WTC11 (cell line): ENCODE results near the gene TJAP1. TPM values are rescaled to one million over a fixed set of nuclear protein-coding genes. Genes with fewer than 3 reads are reported as not detected.

Source experiments
- ATAC-seq: fragments of 200-7000 bp; cut with Tn5 transposase; 2 replicates; pipeline ENCODE4 v1.10.0; 2021; ENCODE audit warnings: mild to moderate bottlenecking, moderate library complexity
- CTCF ChIA-PET: fragments of 300-600 bp; sonication (Branson Sonifier 250); formaldehyde crosslinking; loops from one replicate; lab custom pipeline; 2021; ENCODE audit warnings: antibody characterized with exemption; lab: Charles Lee
- POLR2A ChIA-PET: fragments of 350-600 bp; sonication (Branson Sonifier 250); formaldehyde crosslinking; loops from one replicate; lab custom pipeline; 2021; ENCODE audit warnings: antibody characterized with exemption; lab: Charles Lee
- DNase-seq: peaks from one replicate; pipeline ENCODE4 v3.0.0; 2021; ENCODE audit warnings: low spot score
- H3K27ac Mint-ChIP-seq: 2 replicates; pipeline ENCODE4 v1.8.0; 2021; ENCODE audit warnings: mixed read lengths
- H3K27me3 Mint-ChIP-seq: 2 replicates; pipeline ENCODE4 v1.8.0; 2021; ENCODE audit warnings: low read depth, mild to moderate bottlenecking, moderate library complexity, mixed read lengths
- H3K36me3 Mint-ChIP-seq: 2 replicates; pipeline ENCODE4 v1.8.0; 2021; ENCODE audit warnings: mixed read lengths
- H3K4me1 Mint-ChIP-seq: 2 replicates; pipeline ENCODE4 v1.8.0; 2022; ENCODE audit warnings: mixed read lengths
- H3K4me3 Mint-ChIP-seq: 2 replicates; pipeline ENCODE4 v1.8.0; 2021; ENCODE audit warnings: mild to moderate bottlenecking, moderate library complexity, mixed read lengths
- H3K9me3 Mint-ChIP-seq: 2 replicates; pipeline ENCODE4 v1.8.0; 2021; ENCODE audit warnings: mixed read lengths
- FOXK1 ChIP-seq: sonication (generic); formaldehyde crosslinking; IDR thresholded peaks from 2 replicates; pipeline ENCODE4 v1.8.0; 2022; ENCODE audit warnings: mild to moderate bottlenecking, moderate library complexity, missing genetic modification reagents
- GABPB1 ChIP-seq: sonication (generic); formaldehyde crosslinking; IDR thresholded peaks from 2 replicates; pipeline ENCODE4 v1.8.1; 2023; ENCODE audit warnings: mild to moderate bottlenecking, missing genetic modification reagents
- GRHL2 ChIP-seq: fragments of 250-450 bp; sonication (Bioruptor Pico); IDR thresholded peaks from 2 replicates; pipeline ENCODE4 v1.8.0; 2022; ENCODE audit warnings: mild to moderate bottlenecking, moderate library complexity; ENCODE audit not compliant: insufficient replicate concordance, severe bottlenecking
- KAT7 ChIP-seq: sonication (generic); formaldehyde crosslinking; IDR thresholded peaks from 2 replicates; pipeline ENCODE4 v1.8.1; 2023; ENCODE audit warnings: missing genetic modification reagents, mild to moderate bottlenecking, borderline replicate concordance
- NFATC4 ChIP-seq: fragments of 250-450 bp; sonication (Bioruptor Pico); IDR thresholded peaks from 2 replicates; pipeline ENCODE4 v1.9.0; 2021; ENCODE audit warnings: mild to moderate bottlenecking
- NFE2L1 ChIP-seq: sonication (generic); formaldehyde crosslinking; IDR thresholded peaks from 2 replicates; pipeline ENCODE4 v1.8.1; 2023; ENCODE audit warnings: missing genetic modification reagents
- OVOL2 ChIP-seq: fragments of 250-450 bp; sonication (Bioruptor Pico); IDR thresholded peaks from 2 replicates; pipeline ENCODE4 v1.9.0; 2021; ENCODE audit warnings: mild to moderate bottlenecking, borderline replicate concordance
- ZNF263 ChIP-seq: sonication (generic); formaldehyde crosslinking; IDR thresholded peaks from 2 replicates; pipeline ENCODE4 v1.8.1; 2022; ENCODE audit warnings: low read depth, mild to moderate bottlenecking, moderate library complexity, missing genetic modification reagents
- ZNF396 ChIP-seq: fragments of 250-450 bp; sonication (Bioruptor Pico); IDR thresholded peaks from 2 replicates; pipeline ENCODE4 v1.8.0; 2021; ENCODE audit warnings: mild to moderate bottlenecking, moderate library complexity, borderline replicate concordance
- ZNF423 ChIP-seq: fragments of 250-450 bp; sonication (Bioruptor Pico); IDR thresholded peaks from 2 replicates; pipeline ENCODE4 v2.1.2; 2022; ENCODE audit warnings: mild to moderate bottlenecking, moderate library complexity
- total RNA-seq: library from RNA; stranded (reverse); gene quantifications from 3 replicates; pipeline ENCODE4 v1.2.3, GENCODE V29; 2021
- TF ChIP-seq, protein P1 (sequence below): sonication (generic); formaldehyde crosslinking; IDR thresholded peaks from 2 replicates; pipeline ENCODE4 v1.8.1; 2023; ENCODE audit warnings: mild to moderate bottlenecking, missing genetic modification reagents
- TF ChIP-seq, protein P2 (sequence below): sonication (generic); formaldehyde crosslinking; conservative IDR thresholded peaks from 2 replicates; pipeline ENCODE4 v1.8.1; 2023; ENCODE audit warnings: mild to moderate bottlenecking, low read depth, missing genetic modification reagents, moderate library complexity
- TF ChIP-seq, protein P3 (sequence below): sonication (generic); formaldehyde crosslinking; IDR thresholded peaks from 2 replicates; pipeline ENCODE4 v1.8.1; 2022; ENCODE audit warnings: missing genetic modification reagents, borderline replicate concordance
- TF ChIP-seq, protein P4 (sequence below): sonication (generic); formaldehyde crosslinking; IDR thresholded peaks from 2 replicates; pipeline ENCODE4 v1.8.0; 2022; ENCODE audit warnings: missing genetic modification reagents
- TF ChIP-seq, protein P5 (sequence below): fragments of 250-450 bp; sonication (Bioruptor Pico); conservative IDR thresholded peaks from 2 replicates; pipeline ENCODE4 v1.9.0; 2021; ENCODE audit warnings: mild to moderate bottlenecking
- TF ChIP-seq, protein P6 (sequence below): sonication (generic); formaldehyde crosslinking; IDR thresholded peaks from 2 replicates; pipeline ENCODE4 v1.8.0; 2022; ENCODE audit warnings: mild to moderate bottlenecking, missing genetic modification reagents
- TF ChIP-seq, protein P7 (sequence below): fragments of 250-450 bp; sonication (Bioruptor Pico); IDR thresholded peaks from 2 replicates; pipeline ENCODE4 v2.1.2; 2022; ENCODE audit warnings: mild to moderate bottlenecking, moderate library complexity

The TJAP1 gene
- total RNA-seq, 1 experiment from 2014 or later, result 40.4 TPM

DNA sequence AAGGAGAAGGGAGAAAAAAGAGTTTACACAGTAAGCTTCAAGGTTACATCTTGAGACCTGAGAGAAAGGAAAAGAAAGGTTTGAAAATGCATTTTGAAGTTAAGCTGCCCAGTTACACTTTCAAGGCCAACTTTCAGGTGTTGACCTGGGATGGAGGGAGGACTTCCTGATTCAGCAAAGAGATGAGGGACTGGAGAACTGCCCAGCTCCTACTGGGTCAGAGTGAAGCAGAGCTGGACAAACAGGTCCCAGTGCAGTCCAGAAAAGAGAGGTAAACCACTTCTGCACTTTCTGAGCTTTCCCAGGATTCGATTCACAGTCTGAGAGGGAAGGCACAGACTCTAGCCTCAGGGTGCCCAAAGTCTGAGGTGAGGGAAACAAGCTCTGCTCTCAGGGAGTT lies 6.0 kb upstream of the TJAP1 start (continued):
- TF ChIP-seq, protein P1, sequence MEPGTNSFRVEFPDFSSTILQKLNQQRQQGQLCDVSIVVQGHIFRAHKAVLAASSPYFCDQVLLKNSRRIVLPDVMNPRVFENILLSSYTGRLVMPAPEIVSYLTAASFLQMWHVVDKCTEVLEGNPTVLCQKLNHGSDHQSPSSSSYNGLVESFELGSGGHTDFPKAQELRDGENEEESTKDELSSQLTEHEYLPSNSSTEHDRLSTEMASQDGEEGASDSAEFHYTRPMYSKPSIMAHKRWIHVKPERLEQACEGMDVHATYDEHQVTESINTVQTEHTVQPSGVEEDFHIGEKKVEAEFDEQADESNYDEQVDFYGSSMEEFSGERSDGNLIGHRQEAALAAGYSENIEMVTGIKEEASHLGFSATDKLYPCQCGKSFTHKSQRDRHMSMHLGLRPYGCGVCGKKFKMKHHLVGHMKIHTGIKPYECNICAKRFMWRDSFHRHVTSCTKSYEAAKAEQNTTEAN, result no peak
- TF ChIP-seq NFATC4 (CRISPR knock-in tag) (no peak), KAT7 (CRISPR knock-in tag) (no peak)
- TF ChIP-seq, protein P2, sequence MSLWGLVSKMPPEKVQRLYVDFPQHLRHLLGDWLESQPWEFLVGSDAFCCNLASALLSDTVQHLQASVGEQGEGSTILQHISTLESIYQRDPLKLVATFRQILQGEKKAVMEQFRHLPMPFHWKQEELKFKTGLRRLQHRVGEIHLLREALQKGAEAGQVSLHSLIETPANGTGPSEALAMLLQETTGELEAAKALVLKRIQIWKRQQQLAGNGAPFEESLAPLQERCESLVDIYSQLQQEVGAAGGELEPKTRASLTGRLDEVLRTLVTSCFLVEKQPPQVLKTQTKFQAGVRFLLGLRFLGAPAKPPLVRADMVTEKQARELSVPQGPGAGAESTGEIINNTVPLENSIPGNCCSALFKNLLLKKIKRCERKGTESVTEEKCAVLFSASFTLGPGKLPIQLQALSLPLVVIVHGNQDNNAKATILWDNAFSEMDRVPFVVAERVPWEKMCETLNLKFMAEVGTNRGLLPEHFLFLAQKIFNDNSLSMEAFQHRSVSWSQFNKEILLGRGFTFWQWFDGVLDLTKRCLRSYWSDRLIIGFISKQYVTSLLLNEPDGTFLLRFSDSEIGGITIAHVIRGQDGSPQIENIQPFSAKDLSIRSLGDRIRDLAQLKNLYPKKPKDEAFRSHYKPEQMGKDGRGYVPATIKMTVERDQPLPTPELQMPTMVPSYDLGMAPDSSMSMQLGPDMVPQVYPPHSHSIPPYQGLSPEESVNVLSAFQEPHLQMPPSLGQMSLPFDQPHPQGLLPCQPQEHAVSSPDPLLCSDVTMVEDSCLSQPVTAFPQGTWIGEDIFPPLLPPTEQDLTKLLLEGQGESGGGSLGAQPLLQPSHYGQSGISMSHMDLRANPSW (CRISPR knock-in tag), result no peak

DNA sequence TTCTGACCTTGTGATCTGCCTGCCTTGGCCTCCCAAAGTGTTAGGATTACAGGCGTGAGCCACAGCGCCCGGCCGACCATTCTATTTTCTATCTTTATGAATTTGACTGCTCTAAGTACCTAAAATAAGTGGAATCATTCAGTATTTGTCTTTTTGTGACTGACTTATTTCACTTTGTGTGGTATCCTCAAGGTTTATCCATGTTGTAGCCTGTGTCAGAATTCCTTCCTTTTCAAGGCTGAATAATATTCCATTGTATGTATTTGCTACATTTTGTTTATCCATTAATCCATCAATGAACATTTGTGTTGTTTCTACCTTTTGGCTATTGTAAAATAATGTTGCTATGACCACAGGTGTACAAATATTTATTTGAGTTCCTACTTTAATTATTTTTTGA lies 4.9 kb upstream of the TJAP1 start:
- no peaks in the 10 kb centered on the region for H3K36me3 Mint-ChIP-seq
- DNase-seq (no peak), ATAC-seq (no peak)
- H3K9me3 Mint-ChIP-seq, result no peaks in the 10 kb centered on the region
- peaks cover 18% of the 10 kb centered on the region for H3K4me1 Mint-ChIP-seq
- ChIA-PET POLR2A (no interaction called here), CTCF (no interaction called here)
- TF ChIP-seq FOXK1 (CRISPR knock-in tag) (no peak), ZNF263 (CRISPR knock-in tag) (no peak)
- TF ChIP-seq, protein P3, sequence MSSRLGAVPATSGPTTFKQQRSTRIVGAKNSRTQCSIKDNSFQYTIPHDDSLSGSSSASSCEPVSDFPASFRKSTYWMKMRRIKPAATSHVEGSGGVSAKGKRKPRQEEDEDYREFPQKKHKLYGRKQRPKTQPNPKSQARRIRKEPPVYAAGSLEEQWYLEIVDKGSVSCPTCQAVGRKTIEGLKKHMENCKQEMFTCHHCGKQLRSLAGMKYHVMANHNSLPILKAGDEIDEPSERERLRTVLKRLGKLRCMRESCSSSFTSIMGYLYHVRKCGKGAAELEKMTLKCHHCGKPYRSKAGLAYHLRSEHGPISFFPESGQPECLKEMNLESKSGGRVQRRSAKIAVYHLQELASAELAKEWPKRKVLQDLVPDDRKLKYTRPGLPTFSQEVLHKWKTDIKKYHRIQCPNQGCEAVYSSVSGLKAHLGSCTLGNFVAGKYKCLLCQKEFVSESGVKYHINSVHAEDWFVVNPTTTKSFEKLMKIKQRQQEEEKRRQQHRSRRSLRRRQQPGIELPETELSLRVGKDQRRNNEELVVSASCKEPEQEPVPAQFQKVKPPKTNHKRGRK (CRISPR knock-in tag), result no peak
- TF ChIP-seq, all 79 proteins: peak for 0
- Mint-ChIP-seq H3K27me3 (no peaks in the 10 kb centered on the region; the same call in 1 of the 2 replicates), H3K27ac (no peak overlapping the region), H3K4me3 (no peak overlapping the region)

DNA sequence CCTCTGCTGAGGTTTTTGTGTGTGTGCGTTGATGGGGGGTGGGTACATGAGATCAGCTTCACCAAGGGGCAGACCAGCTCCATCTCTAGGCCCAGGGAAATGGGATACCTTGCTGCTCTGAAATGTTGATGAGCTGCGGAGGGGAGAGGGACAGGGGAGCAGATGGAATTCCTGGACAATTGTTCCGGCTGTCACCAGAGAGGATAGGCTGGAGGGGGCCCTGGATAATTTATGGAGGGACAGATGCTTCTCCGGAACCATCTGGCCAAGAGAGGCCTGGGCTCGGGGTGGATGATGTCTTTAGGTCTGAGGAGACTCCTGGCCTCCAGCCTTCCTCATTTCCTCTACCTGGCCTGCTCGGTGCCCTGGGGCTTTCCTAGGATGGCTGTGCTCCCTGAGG lies 1.9 kb upstream of the TJAP1 start:
- Mint-ChIP-seq H3K27me3 (no peaks in the 10 kb centered on the region; the same call in 1 of the 2 replicates), H3K36me3 (no peaks in the 10 kb centered on the region), H3K4me1 (peaks cover 29% of the 10 kb centered on the region), H3K27ac (no peak overlapping the region), H3K4me3 (no peak overlapping the region), H3K9me3 (no peaks in the 10 kb centered on the region)
- ChIA-PET CTCF (interaction anchor here (0.6 to 1.3 kb wide), 2 partner anchors 18 to 21 kb away, joined by 4 read pairs; no protein-coding TSS in a partner anchor), POLR2A (no interaction called here)
- ATAC-seq (no peak), DNase-seq (no peak)
- TF ChIP-seq ZNF423 (CRISPR knock-in tag), result no peak
- no peak for TF ChIP-seq NFE2L1 (CRISPR knock-in tag)
- no peak for TF ChIP-seq ZNF396 (CRISPR knock-in tag)
- TF ChIP-seq, protein P4, sequence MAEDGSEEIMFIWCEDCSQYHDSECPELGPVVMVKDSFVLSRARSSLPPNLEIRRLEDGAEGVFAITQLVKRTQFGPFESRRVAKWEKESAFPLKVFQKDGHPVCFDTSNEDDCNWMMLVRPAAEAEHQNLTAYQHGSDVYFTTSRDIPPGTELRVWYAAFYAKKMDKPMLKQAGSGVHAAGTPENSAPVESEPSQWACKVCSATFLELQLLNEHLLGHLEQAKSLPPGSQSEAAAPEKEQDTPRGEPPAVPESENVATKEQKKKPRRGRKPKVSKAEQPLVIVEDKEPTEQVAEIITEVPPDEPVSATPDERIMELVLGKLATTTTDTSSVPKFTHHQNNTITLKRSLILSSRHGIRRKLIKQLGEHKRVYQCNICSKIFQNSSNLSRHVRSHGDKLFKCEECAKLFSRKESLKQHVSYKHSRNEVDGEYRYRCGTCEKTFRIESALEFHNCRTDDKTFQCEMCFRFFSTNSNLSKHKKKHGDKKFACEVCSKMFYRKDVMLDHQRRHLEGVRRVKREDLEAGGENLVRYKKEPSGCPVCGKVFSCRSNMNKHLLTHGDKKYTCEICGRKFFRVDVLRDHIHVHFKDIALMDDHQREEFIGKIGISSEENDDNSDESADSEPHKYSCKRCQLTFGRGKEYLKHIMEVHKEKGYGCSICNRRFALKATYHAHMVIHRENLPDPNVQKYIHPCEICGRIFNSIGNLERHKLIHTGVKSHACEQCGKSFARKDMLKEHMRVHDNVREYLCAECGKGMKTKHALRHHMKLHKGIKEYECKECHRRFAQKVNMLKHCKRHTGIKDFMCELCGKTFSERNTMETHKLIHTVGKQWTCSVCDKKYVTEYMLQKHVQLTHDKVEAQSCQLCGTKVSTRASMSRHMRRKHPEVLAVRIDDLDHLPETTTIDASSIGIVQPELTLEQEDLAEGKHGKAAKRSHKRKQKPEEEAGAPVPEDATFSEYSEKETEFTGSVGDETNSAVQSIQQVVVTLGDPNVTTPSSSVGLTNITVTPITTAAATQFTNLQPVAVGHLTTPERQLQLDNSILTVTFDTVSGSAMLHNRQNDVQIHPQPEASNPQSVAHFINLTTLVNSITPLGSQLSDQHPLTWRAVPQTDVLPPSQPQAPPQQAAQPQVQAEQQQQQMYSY, result no peak
- TF ChIP-seq, protein P5, sequence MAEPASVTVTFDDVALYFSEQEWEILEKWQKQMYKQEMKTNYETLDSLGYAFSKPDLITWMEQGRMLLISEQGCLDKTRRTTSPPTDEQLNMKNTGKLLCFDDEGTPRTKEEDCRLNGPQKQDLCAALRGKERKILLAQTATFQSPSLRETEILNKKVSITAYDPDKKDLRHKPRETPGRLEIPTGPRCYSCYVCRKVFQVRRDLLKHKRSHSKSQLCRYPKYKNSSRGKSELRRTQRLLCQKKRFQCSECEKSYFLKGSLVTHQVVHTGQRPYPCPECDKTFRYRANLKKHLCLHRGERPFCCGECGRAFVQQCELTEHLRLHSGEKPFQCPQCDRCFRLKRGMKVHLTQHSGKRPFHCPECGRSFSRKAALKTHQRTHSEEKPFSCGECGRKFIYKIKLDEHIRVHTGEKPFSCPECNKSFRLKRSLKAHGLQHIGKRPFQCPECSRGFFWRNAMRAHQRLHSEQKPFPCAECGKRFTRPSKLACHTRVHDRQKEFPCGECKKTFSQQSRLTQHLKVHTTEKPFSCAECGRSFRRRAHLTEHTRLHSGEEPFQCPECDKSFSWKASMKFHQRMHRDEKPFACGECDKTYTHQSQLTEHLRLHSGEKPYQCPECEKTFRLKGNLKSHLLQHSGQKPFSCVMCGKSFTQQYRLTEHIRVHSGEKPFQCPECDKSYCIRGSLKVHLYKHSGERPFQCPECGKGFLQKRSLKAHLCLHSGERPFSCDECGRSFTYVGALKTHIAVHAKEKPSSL (CRISPR knock-in tag), result no peak
- TF ChIP-seq, protein P6, sequence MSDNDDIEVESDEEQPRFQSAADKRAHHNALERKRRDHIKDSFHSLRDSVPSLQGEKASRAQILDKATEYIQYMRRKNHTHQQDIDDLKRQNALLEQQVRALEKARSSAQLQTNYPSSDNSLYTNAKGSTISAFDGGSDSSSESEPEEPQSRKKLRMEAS (CRISPR knock-in tag), result no peak
- TF ChIP-seq, protein P7, sequence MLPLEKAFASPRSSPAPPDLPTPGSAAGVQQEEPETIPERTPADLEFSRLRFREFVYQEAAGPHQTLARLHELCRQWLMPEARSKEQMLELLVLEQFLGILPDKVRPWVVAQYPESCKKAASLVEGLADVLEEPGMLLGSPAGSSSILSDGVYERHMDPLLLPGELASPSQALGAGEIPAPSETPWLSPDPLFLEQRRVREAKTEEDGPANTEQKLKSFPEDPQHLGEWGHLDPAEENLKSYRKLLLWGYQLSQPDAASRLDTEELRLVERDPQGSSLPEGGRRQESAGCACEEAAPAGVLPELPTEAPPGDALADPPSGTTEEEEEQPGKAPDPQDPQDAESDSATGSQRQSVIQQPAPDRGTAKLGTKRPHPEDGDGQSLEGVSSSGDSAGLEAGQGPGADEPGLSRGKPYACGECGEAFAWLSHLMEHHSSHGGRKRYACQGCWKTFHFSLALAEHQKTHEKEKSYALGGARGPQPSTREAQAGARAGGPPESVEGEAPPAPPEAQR (CRISPR knock-in tag), result no peak
- no peak for TF ChIP-seq KAT7 (CRISPR knock-in tag)
- no peak for TF ChIP-seq OVOL2 (CRISPR knock-in tag)
- no peak for TF ChIP-seq GABPB1 (CRISPR knock-in tag)
- no peak for TF ChIP-seq GRHL2 (CRISPR knock-in tag)
